ENCODE results near the gene PLXNA4.

- TF ChIP-seq POLR2A (IDR thresholded peaks at IDR 0.05; ENCODE audit: low read depth, low read length) (no peak), TAF1 (IDR thresholded peaks at IDR 0.05; ENCODE audit: borderline replicate concordance, low read depth, low read length) (no peak)
These were observed 425.6 kb downstream of the PLXNA4 start for GRCh38 chr7:132150711-132151110.

Data from GM12892 (cell line).